Gastrocnemius medialis (tissue), 4 donors: ENCODE data around the gene VAC14. TPM values are rescaled to one million over a fixed set of nuclear protein-coding genes. Genes with fewer than 3 reads are reported as not detected.

Source experiments
- ATAC-seq, 2 donors: fragments of 150-250 bp; one replicate each; pipeline ENCODE4 v1.9.1; 2016
- DNase-seq, 2 donors: peaks; one replicate each; pipeline ENCODE4 v3.0.0-alpha.2; 2019
- H3K27ac ChIP-seq, 4 donors: fragments of 200-600 bp; sonication (generic); 1 replicate in 1 of 4; 2 replicates in 3 of 4; pipeline ENCODE4 v1.5.1; 2016 to 2018; ENCODE audit warnings: mild to moderate bottlenecking in 2 of 4, moderate library complexity in 1 of 4
- H3K27me3 ChIP-seq, 3 donors: fragments of 200-600 bp; sonication (generic) in 2 of 3; 1 replicate in 1 of 3; 2 replicates in 2 of 3; pipeline versions ENCODE4 v1.5.1 to v1.6.0; 2016 to 2019; ENCODE audit warnings: mild to moderate bottlenecking in 1 of 3, moderate library complexity in 1 of 3
- H3K36me3 ChIP-seq, 2 donors: fragments of 200-600 bp; sonication (generic) in 1 of 2; one replicate each; pipeline ENCODE4 v1.5.1; 2017 to 2018
- H3K4me1 ChIP-seq, 2 donors: fragments of 200-600 bp; sonication (generic) in 1 of 2; one replicate each; pipeline ENCODE4 v1.5.1; 2016 to 2017; ENCODE audit warnings: mild to moderate bottlenecking in 2 of 2
- H3K4me3 ChIP-seq, 4 donors: fragments of 200-600 bp; sonication (generic) in 3 of 4; 1 replicate in 1 of 4; 2 replicates in 3 of 4; pipeline ENCODE4 v1.5.1; 2016 to 2019; ENCODE audit warnings: mild to moderate bottlenecking in 2 of 4
- H3K9me3 ChIP-seq, 3 donors: fragments of 200-600 bp; sonication (generic) in 2 of 3; 1 replicate in 1 of 3; 2 replicates in 2 of 3; pipeline ENCODE4 v1.5.1; 2016 to 2019
- CTCF ChIP-seq, 5 experiments: fragments of 450-650 bp in 3 of 5; fragments of 200-600 bp in 2 of 5; sonication (generic) in 2 of 5; IDR thresholded peaks in 4 of 5; conservative IDR thresholded peaks in 1 of 5; 1 replicate in 4 of 5; 2 replicates in 1 of 5; pipeline ENCODE4 v1.5.1; 2016 to 2019; ENCODE audit warnings: antibody characterized with exemption in 5 of 5, mild to moderate bottlenecking in 3 of 5, moderate library complexity in 3 of 5
- POLR2A ChIP-seq, 2 donors: fragments of 450-650 bp; IDR thresholded peaks; one replicate each; pipeline ENCODE4 v1.6.1; 2017; ENCODE audit warnings: antibody characterized with exemption in 2 of 2, mild to moderate bottlenecking in 2 of 2, moderate library complexity in 2 of 2
- in situ Hi-C, 4 donors: fragments of 200-750 bp; cut with MboI; loops; one replicate each; pipeline versions ENCODE4 v1.15.0 to v1.8.0; 2017; ENCODE audit warnings: low sequenced_read_pairs in 4 of 4
- intact Hi-C: fragments of 100-400 bp; cut with DNase I; formaldehyde crosslinking; loops from one replicate; pipeline ENCODE4 v1.15.1; 2023; ENCODE audit warnings: low total_unique reads
- total RNA-seq, 4 donors: library from RNA; depleted of rRNA; stranded (reverse); fragments of >200 nt; gene quantifications; one replicate each; pipeline versions ENCODE4 v1.1.0 to v1.2.3, GENCODE V29; 2016

Gene VAC14
- total RNA-seq, 4 donors from 2014 or later: 19.8 to 30.9 (median 27.0) TPM

- no peak for ATAC-seq
- Histone ChIP-seq H3K27me3 (no peaks in the 10 kb centered on the region), H3K4me3 (no peak overlapping the region), H3K4me1 (peaks cover 32 to 49% of the 10 kb centered on the region in 2 donors), H3K9me3 (no peaks in the 10 kb centered on the region), H3K36me3 (peaks cover 0 to 37% of the 10 kb centered on the region in 2 donors), H3K27ac (peak overlapping the region; percentile 44 to 63 (median 54))
- no peak for DNase-seq
- TF ChIP-seq CTCF (IDR thresholded peaks at IDR 0.05 in 4 of 5, conservative IDR thresholded peaks at IDR 0.05 in 1 of 5): no peak
- intact Hi-C loops (loop anchor here (1.0 kb wide), 1 partner anchor 91 kb away; no protein-coding TSS in a partner anchor), in situ Hi-C loops (loop anchor here in 2 of 4 donors (5.0 to 10.0 kb wide), 3 partner anchors 54 to 92 kb away; no protein-coding TSS in a partner anchor)
Observed at GRCh38 chr16:70680495-70681381, 120.2 kb downstream of the VAC14 start.

GRCh38 chr16:70679671-70680494 lies 121.1 kb downstream of the VAC14 start:
- no peak overlapping the region for H3K4me3 ChIP-seq
- in situ Hi-C loops: loop anchor here in 3 of 4 donors (5.0 to 10.0 kb wide), 4 partner anchors 55 to 95 kb away; no protein-coding TSS in a partner anchor
- H3K4me1 ChIP-seq: peaks cover 30 to 45% of the 10 kb centered on the region in 2 donors
- DNase-seq (no peak), ATAC-seq (peak in 1 of 2 donors; percentile 27)
- peak overlapping the region; percentile 40 to 63 (median 48) for H3K27ac ChIP-seq
- TF ChIP-seq POLR2A (IDR thresholded peaks at IDR 0.05) (no peak), CTCF (IDR thresholded peaks at IDR 0.05 in 4 of 5, conservative IDR thresholded peaks at IDR 0.05 in 1 of 5) (peak in 4 of 5 experiments; percentile 72 to 88 (median 84))
- peaks cover 0 to 46% of the 10 kb centered on the region in 2 donors for H3K36me3 ChIP-seq
- H3K9me3 ChIP-seq: no peaks in the 10 kb centered on the region
- intact Hi-C loops: loop anchor here (1.0 kb wide), 1 partner anchor 91 kb away; no protein-coding TSS in a partner anchor
- no peaks in the 10 kb centered on the region for H3K27me3 ChIP-seq

GRCh38 chr16:70678898-70679670 lies 121.9 kb downstream of the VAC14 start:
- intact Hi-C loops (no loop called here), in situ Hi-C loops (loop anchor here in 1 of 4 donors (10.0 kb wide), 1 partner anchor 96 kb away; no protein-coding TSS in a partner anchor)
- peak overlapping the region in 1 of 4 donors; percentile 18 for H3K27ac ChIP-seq
- H3K9me3 ChIP-seq: no peaks in the 10 kb centered on the region
- no peak for DNase-seq
- no peaks in the 10 kb centered on the region for H3K27me3 ChIP-seq
- peaks cover 0 to 54% of the 10 kb centered on the region in 2 donors for H3K36me3 ChIP-seq
- TF ChIP-seq POLR2A (IDR thresholded peaks at IDR 0.05): no peak
- peaks cover 23 to 37% of the 10 kb centered on the region in 2 donors for H3K4me1 ChIP-seq
- ATAC-seq: no peak
- H3K4me3 ChIP-seq: no peak overlapping the region

GRCh38 chr16:70678121-70678897 lies 122.6 kb downstream of the VAC14 start:
- intact Hi-C loops: no loop called here
- ATAC-seq: no peak
- in situ Hi-C loops: loop anchor here in 1 of 4 donors (10.0 kb wide), 1 partner anchor 96 kb away; no protein-coding TSS in a partner anchor
- TF ChIP-seq CTCF (IDR thresholded peaks at IDR 0.05 in 4 of 5, conservative IDR thresholded peaks at IDR 0.05 in 1 of 5): no peak
- no peak for TF ChIP-seq POLR2A (IDR thresholded peaks at IDR 0.05)
- Histone ChIP-seq H3K4me3 (no peak overlapping the region), H3K4me1 (peaks cover 16 to 30% of the 10 kb centered on the region in 2 donors), H3K27me3 (no peaks in the 10 kb centered on the region), H3K9me3 (no peaks in the 10 kb centered on the region), H3K27ac (peak overlapping the region in 1 of 4 donors; percentile 59), H3K36me3 (peaks cover 0 to 61% of the 10 kb centered on the region in 2 donors)
- DNase-seq: no peak
